Mucosa of rectum (tissue), 2 donors: ENCODE data around the gene CELSR1.

ENCODE experiments used
- H3K27ac ChIP-seq, 2 donors: one replicate each; pipeline ENCODE4 v1.7.0; 2013; ENCODE audit warnings: inconsistent platforms in 2 of 2, low read depth in 2 of 2, low read length in 2 of 2
- H3K27me3 ChIP-seq, 2 donors: one replicate each; pipeline ENCODE4 v1.7.0; 2013; ENCODE audit warnings: low read length in 2 of 2; ENCODE audit not compliant: control insufficient read depth in 2 of 2, insufficient read depth in 2 of 2
- H3K36me3 ChIP-seq, 2 donors: one replicate each; pipeline ENCODE4 v1.7.0; 2013; ENCODE audit warnings: low read length in 2 of 2; ENCODE audit not compliant: control insufficient read depth in 2 of 2, insufficient read depth in 2 of 2
- H3K4me1 ChIP-seq, 2 donors: one replicate each; pipeline ENCODE4 v1.7.0; 2013; ENCODE audit warnings: low read length in 2 of 2, mild to moderate bottlenecking in 1 of 2; ENCODE audit not compliant: control insufficient read depth in 2 of 2, insufficient read depth in 2 of 2
- H3K4me3 ChIP-seq, 2 donors: one replicate each; pipeline ENCODE4 v1.7.0; 2013; ENCODE audit warnings: low read length in 2 of 2
- H3K9ac ChIP-seq, 2 donors: one replicate each; pipeline ENCODE4 v1.7.0; 2013; ENCODE audit warnings: low read length in 2 of 2, low read depth in 1 of 2, mild to moderate bottlenecking in 1 of 2
- H3K9me3 ChIP-seq, 2 donors: one replicate each; pipeline ENCODE4 v1.7.0; 2013; ENCODE audit warnings: low read length in 2 of 2; ENCODE audit not compliant: control insufficient read depth in 2 of 2
- donor health status: healthy.
- donor health status: Normal muscosa, but diverticular disease.

The CELSR1 gene

GRCh38 chr22:46551321-46551720 is 13.9 kb upstream of the CELSR1 start:
- no peak overlapping the region for H3K9ac ChIP-seq
- H3K36me3 ChIP-seq, result no peaks in the 10 kb centered on the region
- peaks cover 6% of the 10 kb centered on the region in 2 donors for H3K4me1 ChIP-seq
- no peak overlapping the region for H3K27ac ChIP-seq
- peaks cover 0 to 3% of the 10 kb centered on the region in 2 donors for H3K9me3 ChIP-seq
- peaks cover 0 to 2% of the 10 kb centered on the region in 2 donors for H3K27me3 ChIP-seq
- H3K4me3 ChIP-seq, result no peak overlapping the region

GRCh38 chr22:46549971-46550641 is 12.7 kb upstream of the CELSR1 start:
- Histone ChIP-seq H3K36me3 (no peaks in the 10 kb centered on the region), H3K9ac (no peak overlapping the region), H3K27ac (no peak overlapping the region), H3K4me1 (peaks cover 6% of the 10 kb centered on the region in 2 donors), H3K9me3 (peaks cover 0 to 3% of the 10 kb centered on the region in 2 donors), H3K4me3 (no peak overlapping the region), H3K27me3 (peaks cover 0 to 2% of the 10 kb centered on the region in 2 donors)

- H3K27me3 ChIP-seq, result peaks cover 0 to 2% of the 10 kb centered on the region in 2 donors
- no peak overlapping the region for H3K27ac ChIP-seq
- H3K9ac ChIP-seq, result no peak overlapping the region
- no peaks in the 10 kb centered on the region for H3K36me3 ChIP-seq
- peaks cover 6% of the 10 kb centered on the region in 2 donors for H3K4me1 ChIP-seq
- H3K9me3 ChIP-seq, result peaks cover 0 to 3% of the 10 kb centered on the region in 2 donors
- H3K4me3 ChIP-seq, result no peak overlapping the region
Observed at GRCh38 chr22:46549563-46549840, 12.1 kb upstream of the CELSR1 start.

- peak overlapping the region in 1 of 2 donors; percentile 52 for H3K27ac ChIP-seq
- H3K9ac ChIP-seq, result no peak overlapping the region
- no peaks in the 10 kb centered on the region for H3K9me3 ChIP-seq
Observed at GRCh38 chr22:46547883-46548244, 10.4 kb upstream of the CELSR1 start.

DNA sequence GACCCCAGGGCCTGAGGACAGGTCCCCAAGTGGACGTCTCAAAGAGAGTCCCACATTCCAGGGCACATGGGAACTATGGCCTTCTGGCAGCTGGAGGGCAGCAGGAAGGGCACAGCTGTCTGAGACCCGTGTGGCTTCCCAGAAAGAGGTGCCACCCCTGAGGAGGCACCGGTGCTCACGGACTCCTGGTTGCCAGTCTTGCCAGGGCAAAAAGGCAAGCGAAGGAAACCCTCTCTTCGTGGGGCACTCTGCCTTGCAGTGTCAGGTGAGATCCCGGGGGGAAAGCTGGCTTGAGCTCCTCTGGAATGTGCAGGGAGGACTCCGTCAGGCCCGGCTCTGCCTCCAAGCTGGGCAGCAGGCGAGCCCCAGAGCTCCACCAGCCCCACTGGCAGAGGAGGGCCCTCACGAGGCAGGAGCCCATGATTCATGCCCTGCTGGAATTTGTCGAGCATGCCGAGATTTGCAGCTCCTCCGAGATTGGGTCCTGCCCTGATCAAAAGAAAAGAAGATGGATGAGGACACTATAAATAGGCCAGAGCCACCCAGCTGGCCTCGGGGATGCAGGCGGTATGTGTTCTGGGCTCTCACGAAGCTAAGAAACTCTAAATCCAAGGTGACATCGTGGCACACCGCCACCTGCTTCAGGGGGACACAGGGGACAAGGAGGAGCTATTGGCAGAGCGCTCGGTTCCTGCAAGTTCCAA is 9.9 kb upstream of the CELSR1 start:
- H3K4me1 ChIP-seq, result peaks cover 6% of the 10 kb centered on the region in 2 donors
- peak overlapping the region; percentile 10 to 52 for H3K27ac ChIP-seq
- H3K27me3 ChIP-seq, result peaks cover 0 to 2% of the 10 kb centered on the region in 2 donors
- H3K36me3 ChIP-seq, result no peaks in the 10 kb centered on the region
- no peaks in the 10 kb centered on the region for H3K9me3 ChIP-seq
- no peak overlapping the region for H3K9ac ChIP-seq
- no peak overlapping the region for H3K4me3 ChIP-seq

More at GRCh38 chr22:46547883-46548244, 10.4 kb upstream of the CELSR1 start:
- Histone ChIP-seq H3K4me3 (no peak overlapping the region), H3K4me1 (peaks cover 6% of the 10 kb centered on the region in 2 donors), H3K36me3 (no peaks in the 10 kb centered on the region), H3K27me3 (peaks cover 0 to 2% of the 10 kb centered on the region in 2 donors)

- Histone ChIP-seq H3K4me1 (peaks cover 6 to 10% of the 10 kb centered on the region in 2 donors), H3K9me3 (no peaks in the 10 kb centered on the region), H3K36me3 (no peaks in the 10 kb centered on the region), H3K9ac (no peak overlapping the region), H3K27ac (peak overlapping the region in 1 of 2 donors; percentile 10), H3K27me3 (peaks cover 0 to 7% of the 10 kb centered on the region in 2 donors), H3K4me3 (no peak overlapping the region)
Observed at GRCh38 chr22:46546466-46547178, 9.2 kb upstream of the CELSR1 start.

GRCh38 chr22:46545086-46545792 is 7.8 kb upstream of the CELSR1 start:
- H3K27me3 ChIP-seq, result peaks cover 0 to 6% of the 10 kb centered on the region in 2 donors
- no peak overlapping the region for H3K9ac ChIP-seq
- H3K4me3 ChIP-seq, result no peak overlapping the region
- H3K4me1 ChIP-seq, result peaks cover 6 to 10% of the 10 kb centered on the region in 2 donors
- H3K27ac ChIP-seq, result no peak overlapping the region
- no peaks in the 10 kb centered on the region for H3K36me3 ChIP-seq
- no peaks in the 10 kb centered on the region for H3K9me3 ChIP-seq

DNA sequence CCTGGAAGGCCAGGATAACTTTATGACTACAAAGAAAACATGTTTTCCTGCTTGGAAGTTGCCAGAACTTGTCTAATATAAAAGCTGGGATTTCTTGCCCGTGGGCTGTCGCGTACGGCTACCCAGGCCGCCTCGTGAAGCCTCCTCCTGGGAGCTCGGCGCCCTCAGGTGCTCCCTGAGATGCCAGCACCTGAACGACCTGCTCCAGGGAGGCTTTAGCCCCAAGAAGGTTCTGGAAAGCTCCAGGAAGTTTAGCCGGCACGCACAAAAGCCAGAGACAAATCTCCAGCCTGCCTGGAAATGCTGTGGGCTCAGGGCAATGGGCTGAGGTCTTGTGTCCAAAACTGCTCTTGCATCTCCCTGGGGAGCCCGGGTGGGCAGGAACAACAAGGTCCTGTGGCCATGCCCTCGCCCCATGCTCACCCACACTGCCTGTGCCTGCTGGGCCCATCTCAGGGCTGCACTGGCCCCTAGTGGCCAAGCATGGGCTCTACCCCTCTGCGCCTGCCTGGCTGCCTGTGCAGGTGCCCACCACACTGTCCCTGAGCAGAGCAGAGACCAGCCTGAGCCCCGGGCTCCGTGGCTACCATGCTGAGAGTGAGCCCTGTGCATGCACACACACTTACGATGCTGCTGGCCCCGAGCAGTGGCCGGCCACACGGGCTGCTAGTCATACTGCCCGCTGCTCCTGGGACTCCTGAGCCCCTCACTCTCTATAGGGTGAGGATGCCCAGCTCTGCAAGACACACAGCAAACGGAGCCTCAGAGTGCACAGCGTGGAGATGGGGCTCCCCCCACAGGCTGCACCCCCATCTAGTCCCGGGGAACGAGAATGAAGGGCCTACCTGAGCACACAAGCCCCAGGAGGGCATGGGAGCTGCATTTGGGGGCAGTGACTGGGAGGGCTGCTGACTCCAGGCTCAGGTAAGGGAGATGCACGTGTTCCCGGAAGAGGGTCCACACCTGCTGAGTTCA is 4.9 kb upstream of the CELSR1 start:
- peaks cover 3 to 14% of the 10 kb centered on the region in 2 donors for H3K27me3 ChIP-seq
- H3K9ac ChIP-seq, result peak overlapping the region in 1 of 2 donors; percentile 48
- no peak overlapping the region for H3K27ac ChIP-seq
- no peaks in the 10 kb centered on the region for H3K36me3 ChIP-seq
- no peak overlapping the region for H3K4me3 ChIP-seq
- H3K4me1 ChIP-seq, result peaks cover 7 to 16% of the 10 kb centered on the region in 2 donors
- H3K9me3 ChIP-seq, result no peaks in the 10 kb centered on the region

GRCh38 chr22:46541536-46541935 is 4.1 kb upstream of the CELSR1 start:
- peaks cover 3 to 14% of the 10 kb centered on the region in 2 donors for H3K27me3 ChIP-seq
- no peak overlapping the region for H3K27ac ChIP-seq
- H3K9me3 ChIP-seq, result no peaks in the 10 kb centered on the region
- peaks cover 3 to 13% of the 10 kb centered on the region in 2 donors for H3K4me1 ChIP-seq
- no peaks in the 10 kb centered on the region for H3K36me3 ChIP-seq
- H3K9ac ChIP-seq, result no peak overlapping the region
- H3K4me3 ChIP-seq, result no peak overlapping the region
